Mesenchymal stem cell (in vitro differentiated cells and primary cell): Measurements from ENCODE around the gene SDF4.

Source experiments
- DNase-seq: peaks from one replicate; pipeline ENCODE4 v3.0.0-alpha.2; 2013
- H2AFZ ChIP-seq: one replicate; pipeline ENCODE4 v1.6.1; 2013; ENCODE audit warnings: low read depth, mild to moderate bottlenecking, control low read depth, inconsistent platforms, low read length, moderate library complexity
- H2AK5ac ChIP-seq: 2 replicates; pipeline ENCODE4 v1.6.1; 2013; ENCODE audit warnings: low read length, moderate library complexity, mild to moderate bottlenecking, inconsistent platforms; ENCODE audit not compliant: severe bottlenecking
- H2BK120ac ChIP-seq: one replicate; pipeline ENCODE4 v1.6.1; 2013; ENCODE audit warnings: low read depth, mild to moderate bottlenecking, inconsistent platforms, low read length, moderate library complexity
- H2BK12ac ChIP-seq, 2 experiments: one replicate each; pipeline ENCODE4 v1.6.1; 2013; ENCODE audit warnings: inconsistent platforms in 2 of 2, low read length in 2 of 2, mild to moderate bottlenecking in 2 of 2, moderate library complexity in 2 of 2, control low read depth in 1 of 2
- H2BK15ac ChIP-seq: one replicate; pipeline ENCODE4 v1.6.1; 2013; ENCODE audit warnings: mild to moderate bottlenecking, low read depth, inconsistent platforms; ENCODE audit not compliant: poor library complexity, severe bottlenecking
- H2BK5ac ChIP-seq: 2 replicates; pipeline ENCODE4 v1.6.1; 2013; ENCODE audit warnings: low read depth, mild to moderate bottlenecking, low read length, control low read depth, inconsistent platforms; ENCODE audit not compliant: poor library complexity, severe bottlenecking
- H3K14ac ChIP-seq, 2 experiments: one replicate each; pipeline ENCODE4 v1.6.1; 2013; ENCODE audit warnings: inconsistent platforms in 2 of 2, low read length in 2 of 2, control low read depth in 1 of 2, mild to moderate bottlenecking in 1 of 2, moderate library complexity in 1 of 2
- H3K18ac ChIP-seq, 2 experiments: one replicate each; pipeline ENCODE4 v1.6.1; 2013; ENCODE audit warnings: inconsistent platforms in 2 of 2, low read length in 2 of 2, control low read depth in 1 of 2, low read depth in 1 of 2, mild to moderate bottlenecking in 1 of 2
- H3K23ac ChIP-seq, 2 experiments: one replicate each; pipeline ENCODE4 v1.6.1; 2013; ENCODE audit warnings: inconsistent platforms in 2 of 2, low read length in 2 of 2, mild to moderate bottlenecking in 2 of 2, moderate library complexity in 2 of 2, control low read depth in 1 of 2
- H3K27ac ChIP-seq: 2 replicates; pipeline ENCODE4 v1.5.1; 2013; ENCODE audit warnings: mild to moderate bottlenecking, moderate library complexity, low read length, control low read depth, inconsistent platforms; ENCODE audit not compliant: poor library complexity, severe bottlenecking
- H3K27me3 ChIP-seq, 2 experiments: 2 replicates each; pipeline versions ENCODE4 v1.6.1 to v1.7.0; 2013; ENCODE audit warnings: low read length in 2 of 2, mild to moderate bottlenecking in 2 of 2, moderate library complexity in 2 of 2, control low read depth in 1 of 2, inconsistent platforms in 1 of 2; ENCODE audit not compliant: control insufficient read depth in 1 of 2, insufficient read depth in 1 of 2
- H3K36me3 ChIP-seq, 2 experiments: 2 replicates each; pipeline versions ENCODE4 v1.6.1 to v1.7.0; 2013; ENCODE audit warnings: low read length in 2 of 2, control low read depth in 1 of 2, inconsistent platforms in 1 of 2, low read depth in 1 of 2, mild to moderate bottlenecking in 1 of 2; ENCODE audit not compliant: insufficient read depth in 2 of 2, control insufficient read depth in 1 of 2
- H3K4ac ChIP-seq, 2 experiments: one replicate each; pipeline ENCODE4 v1.6.1; 2013; ENCODE audit warnings: inconsistent platforms in 2 of 2, low read length in 2 of 2, mild to moderate bottlenecking in 2 of 2, moderate library complexity in 2 of 2, control low read depth in 1 of 2, low read depth in 1 of 2
- H3K4me1 ChIP-seq: 2 replicates; pipeline ENCODE4 v1.6.1; 2013; ENCODE audit warnings: low read depth, low read length, control low read depth; ENCODE audit not compliant: control insufficient read depth, insufficient read depth
- H3K4me2 ChIP-seq: 2 replicates; pipeline ENCODE4 v1.6.1; 2013; ENCODE audit warnings: low read length, mild to moderate bottlenecking, inconsistent platforms; ENCODE audit not compliant: poor library complexity, severe bottlenecking
- H3K4me3 ChIP-seq, 2 experiments: 2 replicates each; pipeline versions ENCODE4 v1.5.1 to v1.7.0; 2013; ENCODE audit warnings: low read length in 2 of 2, mild to moderate bottlenecking in 2 of 2, control low read depth in 1 of 2, low read depth in 1 of 2; ENCODE audit not compliant: insufficient read depth in 1 of 2
- H3K79me1 ChIP-seq: replicated peaks from 2 replicates; pipeline ENCODE4 v1.6.1; 2013; ENCODE audit warnings: mild to moderate bottlenecking, control low read depth, low read length, inconsistent platforms; ENCODE audit not compliant: poor library complexity, severe bottlenecking
- H3K9ac ChIP-seq: 2 replicates; pipeline ENCODE4 v1.7.0; 2013; ENCODE audit warnings: mild to moderate bottlenecking, low read length, moderate library complexity
- H3K9me3 ChIP-seq: 2 replicates; pipeline ENCODE4 v1.7.0; 2013; ENCODE audit warnings: mild to moderate bottlenecking, low read length; ENCODE audit not compliant: control insufficient read depth
- H4K8ac ChIP-seq: one replicate; pipeline ENCODE4 v1.6.1; 2013; ENCODE audit warnings: inconsistent platforms, mild to moderate bottlenecking, low read length, moderate library complexity
- H4K91ac ChIP-seq: one replicate; pipeline ENCODE4 v1.6.1; 2013; ENCODE audit warnings: mild to moderate bottlenecking, low read length, inconsistent platforms
- WGBS: methylation state at CpG from one replicate; pipeline ENCODE4 v1.1.7; 2013; ENCODE audit warnings: mixed read lengths; 5-methylcytosine and 5-hydroxymethylcytosine counted together

The SDF4 gene

DNA sequence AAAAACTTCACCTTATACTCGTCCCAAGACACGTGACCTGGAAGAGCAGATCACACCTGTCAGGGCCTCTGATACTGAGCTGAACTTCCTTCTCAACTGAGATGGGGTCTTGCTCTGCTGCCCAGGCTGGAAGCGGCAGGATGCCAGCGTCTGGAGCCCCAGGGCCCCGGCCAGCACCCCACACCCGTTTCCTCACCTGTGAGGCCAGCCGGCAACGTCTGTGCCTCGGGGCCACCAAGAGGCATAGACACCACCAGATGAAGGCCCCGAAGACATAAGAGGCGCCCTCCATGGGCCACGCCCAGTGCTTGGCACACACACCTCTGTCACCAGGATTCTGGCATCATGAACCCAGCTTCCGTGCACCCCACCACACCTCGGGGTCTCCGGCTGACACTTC lies 8.5 kb downstream of the SDF4 start:
- no peak overlapping the region for H3K9ac ChIP-seq
- H2BK12ac ChIP-seq: no peak overlapping the region
- peaks cover 18% of the 10 kb centered on the region for H3K4me1 ChIP-seq
- H3K23ac ChIP-seq: no peak overlapping the region
- WGBS: 97% methylated on average over 15 of the region's 15 CpGs
- no peaks in the 10 kb centered on the region for H3K9me3 ChIP-seq
- H2BK5ac ChIP-seq: no peak overlapping the region
- H3K36me3 ChIP-seq: peaks cover 73 to 99% of the 10 kb centered on the region in 2 experiments
- H3K4me3 ChIP-seq: no peak overlapping the region
- H3K4me2 ChIP-seq: no peak overlapping the region
- no peak overlapping the region for H2AFZ ChIP-seq
- no peak overlapping the region for H3K27ac ChIP-seq
- no peaks in the 10 kb centered on the region for H3K27me3 ChIP-seq
- no peak overlapping the region for H4K8ac ChIP-seq
- no peak overlapping the region for H3K14ac ChIP-seq
- H3K4ac ChIP-seq: no peak overlapping the region
- no peak overlapping the region for H2AK5ac ChIP-seq
- no peak for DNase-seq
- no peak overlapping the region for H2BK120ac ChIP-seq
- H2BK15ac ChIP-seq: no peak overlapping the region
- H3K18ac ChIP-seq: no peak overlapping the region
- H3K79me1 ChIP-seq: peaks cover 59% of the 10 kb centered on the region
- no peak overlapping the region for H4K91ac ChIP-seq

DNA sequence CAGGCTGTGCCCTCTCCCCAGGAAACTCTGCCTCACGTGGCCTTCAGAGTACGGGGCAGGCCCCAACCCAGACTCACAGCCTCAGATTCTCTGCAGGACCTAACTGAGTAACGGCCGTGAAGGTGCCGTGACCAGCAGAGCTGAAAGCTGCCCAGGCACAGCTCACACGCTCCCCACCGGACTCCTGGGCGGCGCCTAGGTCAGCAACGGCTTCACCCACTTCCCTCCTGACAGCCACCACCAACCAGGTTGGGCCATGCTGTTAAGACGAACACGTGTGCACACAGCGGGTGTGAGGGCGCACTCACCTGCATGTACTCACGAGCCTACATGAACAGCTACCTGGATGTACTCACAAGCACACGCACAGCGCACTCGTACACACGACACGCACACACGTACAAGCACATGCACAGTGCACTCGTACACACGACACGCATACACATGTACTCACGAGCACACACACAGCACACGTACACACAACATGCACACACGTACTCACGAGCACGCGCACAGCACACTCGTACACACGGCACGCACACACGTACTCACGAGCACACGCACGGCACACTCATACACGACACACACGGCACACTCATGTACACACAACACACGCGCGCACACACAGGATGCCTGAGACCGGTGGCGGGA lies 9.1 kb downstream of the SDF4 start:
- H2BK12ac ChIP-seq: no peak overlapping the region
- H4K8ac ChIP-seq: no peak overlapping the region
- no peak overlapping the region for H2BK120ac ChIP-seq
- no peaks in the 10 kb centered on the region for H3K9me3 ChIP-seq
- no peak overlapping the region for H3K14ac ChIP-seq
- H3K4me2 ChIP-seq: no peak overlapping the region
- H4K91ac ChIP-seq: peak overlapping the region; percentile 12
- peaks cover 55% of the 10 kb centered on the region for H3K79me1 ChIP-seq
- H3K4me3 ChIP-seq: peak overlapping the region in 1 of 2 experiments; percentile 15
- H3K9ac ChIP-seq: no peak overlapping the region
- H3K27ac ChIP-seq: no peak overlapping the region
- H2BK15ac ChIP-seq: no peak overlapping the region
- DNase-seq: no peak
- no peak overlapping the region for H3K23ac ChIP-seq
- no peak overlapping the region for H2AFZ ChIP-seq
- H3K36me3 ChIP-seq: peaks cover 73 to 99% of the 10 kb centered on the region in 2 experiments
- H2AK5ac ChIP-seq: no peak overlapping the region
- no peak overlapping the region for H3K4ac ChIP-seq
- no peaks in the 10 kb centered on the region for H3K27me3 ChIP-seq
- H3K4me1 ChIP-seq: peaks cover 24% of the 10 kb centered on the region
- no peak overlapping the region for H3K18ac ChIP-seq
- no peak overlapping the region for H2BK5ac ChIP-seq
- WGBS: 97% methylated on average over 44 of the region's 44 CpGs

DNA sequence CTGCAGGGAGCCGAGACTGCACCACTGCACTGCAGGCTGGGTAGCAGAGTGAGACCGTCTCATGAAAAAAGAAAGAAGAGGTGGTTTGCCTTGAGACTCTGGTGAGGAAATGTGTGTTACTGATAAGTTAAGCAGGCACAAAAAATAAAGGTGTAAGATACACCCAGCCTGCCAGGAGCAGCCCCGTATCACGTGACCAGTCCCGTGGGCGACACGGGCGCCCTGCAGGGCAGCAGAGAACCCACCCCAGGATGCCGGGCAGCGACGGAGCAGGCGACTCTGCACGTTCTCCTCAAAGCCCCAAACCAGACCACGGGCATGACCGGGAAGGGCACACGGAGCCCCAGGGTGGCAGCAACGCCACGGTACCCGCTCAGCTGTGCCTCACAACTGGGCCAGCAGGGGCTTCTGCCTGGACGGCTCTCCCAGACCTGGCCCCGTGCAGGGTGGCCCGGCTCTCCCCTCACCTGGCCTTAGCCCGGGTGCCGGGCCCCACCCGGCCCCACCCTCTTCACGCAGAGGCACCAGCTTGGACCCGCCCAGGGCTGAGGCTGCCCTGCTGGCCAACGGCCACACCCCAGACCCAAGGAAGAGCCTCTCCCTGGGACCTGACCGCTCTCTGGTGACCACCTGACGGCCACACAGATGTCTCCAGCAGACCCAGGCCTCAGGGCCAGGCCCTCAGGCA lies 9.8 kb downstream of the SDF4 start:
- Histone ChIP-seq H2BK5ac (no peak overlapping the region), H2AK5ac (no peak overlapping the region), H3K27me3 (no peaks in the 10 kb centered on the region), H3K9me3 (no peaks in the 10 kb centered on the region), H3K23ac (no peak overlapping the region), H4K8ac (no peak overlapping the region), H3K4me3 (no peak overlapping the region), H3K4me2 (no peak overlapping the region), H3K18ac (no peak overlapping the region), H2BK12ac (no peak overlapping the region), H3K27ac (no peak overlapping the region), H3K9ac (no peak overlapping the region), H3K79me1 (peaks cover 52% of the 10 kb centered on the region), H2BK120ac (no peak overlapping the region), H3K4me1 (peaks cover 30% of the 10 kb centered on the region), H4K91ac (no peak overlapping the region), H2AFZ (no peak overlapping the region), H3K4ac (no peak overlapping the region), H2BK15ac (no peak overlapping the region), H3K14ac (no peak overlapping the region), H3K36me3 (peaks cover 75 to 99% of the 10 kb centered on the region in 2 experiments)
- DNase-seq: no peak
- 96% methylated on average over 30 of the region's 30 CpGs for WGBS

DNA sequence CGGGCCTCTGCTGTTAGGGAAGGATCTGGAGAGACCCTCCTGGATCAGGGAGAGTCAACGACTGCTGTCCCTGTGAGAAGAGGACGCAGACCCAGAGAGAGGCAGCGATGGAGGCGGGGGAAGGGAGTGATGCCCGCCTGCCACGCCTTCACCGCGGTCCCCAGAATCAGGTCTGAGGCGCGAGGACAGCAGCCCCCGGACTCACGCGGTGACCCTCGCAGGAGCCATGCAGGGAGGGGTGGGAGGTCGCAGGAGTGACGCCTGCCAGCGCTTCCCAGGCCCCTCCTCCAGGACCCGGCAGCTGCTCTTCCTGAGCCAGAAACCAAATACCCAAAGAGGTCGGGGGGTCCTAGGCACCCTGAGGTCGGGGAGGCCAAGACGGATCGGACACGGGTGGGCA lies 11.6 kb downstream of the SDF4 start:
- Histone ChIP-seq H2BK15ac (no peak overlapping the region), H3K4me2 (no peak overlapping the region), H4K8ac (no peak overlapping the region), H3K79me1 (peaks cover 54% of the 10 kb centered on the region), H3K18ac (no peak overlapping the region), H3K4me3 (no peak overlapping the region), H3K4ac (no peak overlapping the region), H3K23ac (no peak overlapping the region), H3K27me3 (no peaks in the 10 kb centered on the region), H2BK12ac (no peak overlapping the region), H2BK120ac (no peak overlapping the region), H3K9me3 (no peaks in the 10 kb centered on the region), H3K14ac (no peak overlapping the region), H4K91ac (no peak overlapping the region), H3K4me1 (peaks cover 41% of the 10 kb centered on the region), H3K36me3 (peaks cover 72 to 99% of the 10 kb centered on the region in 2 experiments), H3K27ac (no peak overlapping the region), H3K9ac (no peak overlapping the region), H2AK5ac (no peak overlapping the region), H2AFZ (no peak overlapping the region), H2BK5ac (no peak overlapping the region)
- 96% methylated on average over 24 of the region's 24 CpGs for WGBS
- DNase-seq: no peak
